DMS79 treated with DMSO at 0.1 percent for 48 hours (cell line): ENCODE results near the gene SYTL2.

ENCODE experiments used
- DNase-seq: peaks from one replicate; lab custom pipeline; 2025; lab: John Stamatoyannopoulos, UW

Gene SYTL2

GRCh38 chr11:85725510-85726258 is 85.3 kb downstream of the SYTL2 start:
- no peak for DNase-seq

GRCh38 chr11:85724748-85725465 is 86.0 kb downstream of the SYTL2 start:
- no peak for DNase-seq

- no peak for DNase-seq
Measured at GRCh38 chr11:85723088-85723487, 87.9 kb downstream of the SYTL2 start.

- no peak for DNase-seq
Measured at GRCh38 chr11:85721191-85721590, 89.8 kb downstream of the SYTL2 start.

GRCh38 chr11:85718991-85719807 is 91.7 kb downstream of the SYTL2 start:
- DNase-seq: no peak

- no peak for DNase-seq
Measured at GRCh38 chr11:85718126-85718943, 92.6 kb downstream of the SYTL2 start.

GRCh38 chr11:85717429-85717828 is 93.5 kb downstream of the SYTL2 start:
- no peak for DNase-seq

GRCh38 chr11:85712953-85713352 is 98.0 kb downstream of the SYTL2 start:
- no peak for DNase-seq

- DNase-seq: no peak
Measured at GRCh38 chr11:85710917-85711316, 100.0 kb downstream of the SYTL2 start.

GRCh38 chr11:85709941-85710702 is 100.8 kb downstream of the SYTL2 start:
- DNase-seq: no peak

- DNase-seq: no peak
Measured at GRCh38 chr11:85705800-85706199, 105.1 kb downstream of the SYTL2 start.

GRCh38 chr11:85704967-85705366 is 106.0 kb downstream of the SYTL2 start:
- no peak for DNase-seq

GRCh38 chr11:85699957-85700741 is 110.8 kb downstream of the SYTL2 start:
- no peak for DNase-seq

GRCh38 chr11:85698195-85698594 is 112.7 kb downstream of the SYTL2 start:
- no peak for DNase-seq

GRCh38 chr11:85697747-85698146 is 113.2 kb downstream of the SYTL2 start:
- DNase-seq: no peak

- no peak for DNase-seq
Measured at GRCh38 chr11:85695546-85695945, 115.4 kb downstream of the SYTL2 start.

- DNase-seq: no peak
Measured at GRCh38 chr11:85694385-85694980, 116.5 kb downstream of the SYTL2 start.

- peak; percentile 97 for DNase-seq
Measured at GRCh38 chr11:85685820-85686459, 125.0 kb downstream of the SYTL2 start, which contains the start of gene CCDC89. TSS of gene CCDC89 (minus strand) at chr11:85686195. CDS start at chr11:85686130, 65 bp downstream.
